Activated naive CD8-positive, alpha-beta T cell treated with anti-CD3 and anti-CD28 coated beads, Interleukin-2, amount 50 U/mL, for 24 hours (primary cell): ENCODE measurements around the gene EXD3.
"Not testable (repeated sequence)": the region's sequence is repeated elsewhere in the genome, so short reads cannot be mapped to it uniquely, and the experiment has no call there.

Experiments used
- ATAC-seq: fragments of 150-1000 bp; cut with Tn5 transposase; one replicate; pipeline ENCODE4 v1.10.0; 2021
- DNase-seq: peaks from one replicate; pipeline ENCODE4 v3.0.0; 2021
- H3K27ac Mint-ChIP-seq: one replicate; pipeline ENCODE4 v1.8.0; 2021; ENCODE audit warnings: mild to moderate bottlenecking, mixed read lengths
- H3K27me3 Mint-ChIP-seq: one replicate; pipeline ENCODE4 v1.8.0; 2021; ENCODE audit warnings: mixed read lengths
- H3K36me3 Mint-ChIP-seq: one replicate; pipeline ENCODE4 v1.8.0; 2021; ENCODE audit warnings: low read depth, mixed read lengths
- H3K4me1 Mint-ChIP-seq: one replicate; pipeline ENCODE4 v1.8.0; 2021; ENCODE audit warnings: mixed read lengths
- H3K4me3 Mint-ChIP-seq: one replicate; pipeline ENCODE4 v1.8.0; 2021; ENCODE audit warnings: mild to moderate bottlenecking, moderate library complexity, mixed read lengths
- H3K9me3 Mint-ChIP-seq: one replicate; pipeline ENCODE4 v1.8.0; 2021; ENCODE audit warnings: mixed read lengths

The EXD3 gene

GRCh38 chr9:137422604-137423513 is at the start of gene EXD3, which contains the start of gene NOXA1:
EXD3 (minus strand) TSS chr9:137423162; CDS start chr9:137395357, 27,805 bp downstream.
NOXA1 (plus strand) TSS chr9:137423393; CDS start chr9:137423530, 137 bp downstream.
- peak within 1 kb of the TSS; percentile 65 for H3K27ac Mint-ChIP-seq
- H3K36me3 Mint-ChIP-seq, result no peaks in the 10 kb centered on the region
- peak; percentile 89 for ATAC-seq
- H3K4me1 Mint-ChIP-seq, result peaks cover 15% of the 10 kb centered on the region
- peak within 1 kb of the TSS; percentile 84 for H3K4me3 Mint-ChIP-seq
- no peaks in the 10 kb centered on the region for H3K9me3 Mint-ChIP-seq
- DNase-seq, result peak; percentile 97
- no peaks in the 10 kb centered on the region for H3K27me3 Mint-ChIP-seq

DNA sequence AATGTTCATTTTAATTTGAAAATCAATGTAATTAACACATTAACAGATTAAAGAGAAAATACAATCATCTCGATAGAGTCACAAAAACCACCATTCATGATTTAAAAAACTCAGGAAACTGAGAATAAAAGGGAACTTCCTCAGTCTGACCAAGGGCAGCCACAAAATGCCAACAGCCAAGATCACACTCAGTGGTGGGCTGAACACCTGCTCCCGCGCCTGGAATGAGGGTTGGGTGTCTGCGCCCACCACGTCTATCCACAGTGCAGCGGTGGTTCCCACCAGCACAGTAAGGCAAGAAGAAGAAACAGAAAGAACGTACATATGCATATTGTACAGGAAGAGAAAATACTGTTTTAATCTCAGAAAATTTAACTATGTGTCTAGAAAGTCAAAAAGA is 47.8 kb upstream of the EXD3 start:
- Mint-ChIP-seq H3K4me1 (peaks cover 10% of the 10 kb centered on the region), H3K9me3 (peaks cover 17% of the 10 kb centered on the region), H3K4me3 (peak overlapping the region; percentile 20), H3K36me3 (peaks cover 20% of the 10 kb centered on the region), H3K27ac (no peak overlapping the region), H3K27me3 (peaks cover 10% of the 10 kb centered on the region)
- peak; percentile 79 for ATAC-seq
- no peak for DNase-seq

- ATAC-seq (no peak), DNase-seq (no peak)
- no peak overlapping the region for H3K4me3 Mint-ChIP-seq
- H3K27me3 Mint-ChIP-seq, result peaks cover 10% of the 10 kb centered on the region
- H3K9me3 Mint-ChIP-seq, result peaks cover 1% of the 10 kb centered on the region
- H3K27ac Mint-ChIP-seq, result no peak overlapping the region
- H3K4me1 Mint-ChIP-seq, result peaks cover 12% of the 10 kb centered on the region
- peaks cover 4% of the 10 kb centered on the region for H3K36me3 Mint-ChIP-seq
These were observed 44.9 kb upstream of the EXD3 start for GRCh38 chr9:137467896-137468295.

GRCh38 chr9:137467161-137467581 is 44.2 kb upstream of the EXD3 start:
- peaks cover 16% of the 10 kb centered on the region for H3K4me1 Mint-ChIP-seq
- H3K27ac Mint-ChIP-seq, result no peak overlapping the region
- H3K9me3 Mint-ChIP-seq, result no peaks in the 10 kb centered on the region
- peaks cover 10% of the 10 kb centered on the region for H3K27me3 Mint-ChIP-seq
- peaks cover 3% of the 10 kb centered on the region for H3K36me3 Mint-ChIP-seq
- H3K4me3 Mint-ChIP-seq, result no peak overlapping the region
- ATAC-seq (no peak), DNase-seq (no peak)

DNA sequence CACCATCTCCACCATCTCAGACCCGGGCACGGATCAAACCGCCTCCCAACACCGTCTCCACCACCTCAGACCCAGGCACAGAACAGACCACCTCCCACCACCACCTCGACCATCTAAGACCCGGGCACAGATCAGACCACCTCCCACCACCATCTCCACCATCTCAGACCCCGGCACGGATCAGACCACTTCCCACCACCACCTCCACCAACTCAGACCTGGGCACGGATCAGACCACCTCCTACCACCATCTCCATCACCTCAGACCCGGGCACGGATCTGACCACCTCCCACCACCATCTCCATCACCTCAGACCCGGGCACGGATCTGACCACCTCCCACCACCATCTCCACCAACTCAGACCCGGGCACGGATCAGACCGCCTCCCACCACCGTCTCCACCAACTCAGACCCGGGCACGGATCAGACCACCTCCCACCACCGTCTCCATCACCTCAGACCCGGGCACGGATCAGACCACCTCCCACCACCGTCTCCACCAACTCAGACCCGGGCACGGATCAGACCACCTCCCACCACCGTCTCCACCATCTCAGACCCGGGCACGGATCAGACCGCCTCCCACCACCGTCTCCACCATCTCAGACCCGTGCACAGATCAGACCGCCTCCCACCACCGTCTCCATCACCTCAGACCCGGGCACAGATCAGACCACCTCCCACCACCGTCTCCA is 43.6 kb upstream of the EXD3 start:
- H3K4me3 Mint-ChIP-seq, ATAC-seq, H3K36me3 Mint-ChIP-seq, H3K27ac Mint-ChIP-seq, DNase-seq, H3K27me3 Mint-ChIP-seq, H3K9me3 Mint-ChIP-seq: not testable (repeated sequence)
- H3K4me1 Mint-ChIP-seq, result peaks cover 19% of the 10 kb centered on the region

- Mint-ChIP-seq H3K27ac (no peak overlapping the region), H3K36me3 (no peaks in the 10 kb centered on the region), H3K27me3 (peaks cover 9% of the 10 kb centered on the region), H3K4me3 (no peak overlapping the region), H3K4me1 (peaks cover 22% of the 10 kb centered on the region), H3K9me3 (no peaks in the 10 kb centered on the region)
- DNase-seq, result no peak
- no peak for ATAC-seq
These were observed 42.9 kb upstream of the EXD3 start for GRCh38 chr9:137465720-137466388.

DNA sequence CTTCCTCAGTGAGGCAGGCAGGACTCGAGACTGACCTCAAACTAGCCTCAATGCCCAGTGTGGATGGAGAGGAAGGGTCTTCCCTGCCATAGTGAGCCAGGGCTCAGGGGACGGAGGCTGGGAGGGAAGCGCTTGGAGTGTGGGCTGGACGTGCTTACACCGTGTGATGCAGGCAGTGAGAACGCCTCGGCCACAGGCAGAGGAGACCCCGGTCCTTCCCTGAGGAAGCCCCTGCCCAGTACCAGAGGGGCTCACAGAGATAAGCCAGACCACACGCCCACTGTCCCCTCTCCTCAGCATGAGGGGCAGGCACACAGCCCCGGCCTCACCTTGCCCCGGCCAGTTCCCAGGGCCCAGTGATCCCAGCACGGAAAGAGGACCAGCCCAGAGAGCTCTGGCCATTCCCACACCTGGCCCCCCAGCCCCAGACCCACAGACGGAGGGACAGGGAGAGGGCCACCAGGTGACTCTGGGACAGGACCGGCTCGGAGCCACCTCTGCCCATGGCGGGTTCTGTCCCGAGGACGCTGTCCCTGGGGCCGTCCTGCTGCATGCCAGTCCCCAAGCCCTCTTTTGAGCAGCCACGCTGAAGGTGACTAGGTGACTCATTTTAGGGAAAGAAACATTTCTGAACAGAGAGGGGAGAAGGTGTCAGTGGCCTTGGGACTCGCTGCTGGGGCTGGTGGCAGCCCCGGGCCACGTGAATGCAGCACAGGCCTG is 42.2 kb upstream of the EXD3 start:
- DNase-seq, result no peak
- H3K9me3 Mint-ChIP-seq, result no peaks in the 10 kb centered on the region
- peaks cover 7% of the 10 kb centered on the region for H3K27me3 Mint-ChIP-seq
- no peak overlapping the region for H3K4me3 Mint-ChIP-seq
- ATAC-seq, result no peak
- peaks cover 23% of the 10 kb centered on the region for H3K4me1 Mint-ChIP-seq
- H3K36me3 Mint-ChIP-seq, result no peaks in the 10 kb centered on the region
- H3K27ac Mint-ChIP-seq, result no peak overlapping the region

- Mint-ChIP-seq H3K9me3 (no peaks in the 10 kb centered on the region), H3K36me3 (no peaks in the 10 kb centered on the region), H3K4me1 (peaks cover 25% of the 10 kb centered on the region), H3K27ac (no peak overlapping the region), H3K4me3 (no peak overlapping the region), H3K27me3 (peaks cover 4% of the 10 kb centered on the region)
- no peak for ATAC-seq
- no peak for DNase-seq
These were observed 41.5 kb upstream of the EXD3 start for GRCh38 chr9:137464291-137464999.

DNA sequence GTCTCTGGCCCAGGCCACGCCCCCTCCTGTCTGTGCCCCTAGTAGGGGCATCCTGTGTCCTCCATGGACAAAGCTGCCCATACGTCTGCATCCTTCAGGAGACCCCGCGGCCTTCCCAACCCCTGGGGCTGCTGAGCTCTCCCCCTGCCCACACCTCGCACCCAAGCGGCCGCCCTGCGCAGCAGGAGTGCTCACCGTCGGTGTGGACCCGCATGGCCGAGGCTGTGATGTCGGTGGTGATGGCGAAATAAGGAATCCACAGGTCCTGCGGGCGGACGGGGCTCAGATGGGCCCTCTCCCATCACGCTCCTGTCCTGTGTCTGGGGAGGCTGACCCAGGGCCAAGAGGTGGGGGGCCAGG is 40.9 kb upstream of the EXD3 start:
- no peaks in the 10 kb centered on the region for H3K9me3 Mint-ChIP-seq
- no peaks in the 10 kb centered on the region for H3K27me3 Mint-ChIP-seq
- no peak for DNase-seq
- ATAC-seq, result no peak
- no peaks in the 10 kb centered on the region for H3K36me3 Mint-ChIP-seq
- H3K27ac Mint-ChIP-seq, result no peak overlapping the region
- peaks cover 25% of the 10 kb centered on the region for H3K4me1 Mint-ChIP-seq
- no peak overlapping the region for H3K4me3 Mint-ChIP-seq

- Mint-ChIP-seq H3K27ac (peak overlapping the region; percentile 64), H3K4me3 (peak overlapping the region; percentile 57)
- no peak for DNase-seq
These were observed 40.3 kb upstream of the EXD3 start for GRCh38 chr9:137462986-137463930.

GRCh38 chr9:137462396-137462985 is 39.5 kb upstream of the EXD3 start:
- Mint-ChIP-seq H3K4me3 (peak overlapping the region; percentile 81), H3K27ac (peak overlapping the region; percentile 90)
- ATAC-seq, result no peak

More at GRCh38 chr9:137462986-137463930, 40.3 kb upstream of the EXD3 start:
- Mint-ChIP-seq H3K4me1 (peaks cover 25% of the 10 kb centered on the region), H3K36me3 (no peaks in the 10 kb centered on the region), H3K27me3 (no peaks in the 10 kb centered on the region), H3K9me3 (no peaks in the 10 kb centered on the region)
- ATAC-seq, result no peak

GRCh38 chr9:137461663-137462395 is 38.9 kb upstream of the EXD3 start:
- Mint-ChIP-seq H3K9me3 (no peaks in the 10 kb centered on the region), H3K4me3 (peak overlapping the region; percentile 81), H3K4me1 (peaks cover 28% of the 10 kb centered on the region), H3K36me3 (no peaks in the 10 kb centered on the region), H3K27me3 (no peaks in the 10 kb centered on the region), H3K27ac (peak overlapping the region; percentile 90)
- ATAC-seq, result peak; percentile 86
- peak; percentile 93 for DNase-seq

More at GRCh38 chr9:137462396-137462985, 39.5 kb upstream of the EXD3 start:
- no peak for DNase-seq
- H3K9me3 Mint-ChIP-seq, result no peaks in the 10 kb centered on the region
- no peaks in the 10 kb centered on the region for H3K36me3 Mint-ChIP-seq
- no peaks in the 10 kb centered on the region for H3K27me3 Mint-ChIP-seq
- peaks cover 25% of the 10 kb centered on the region for H3K4me1 Mint-ChIP-seq
